ENCODE measurements around the gene DDX24. TPM values are rescaled to one million over a fixed set of nuclear protein-coding genes. Genes with fewer than 3 reads are reported as not detected.

DDX24 gene
- total RNA-seq, 1 donor from 2014 or later = 163 TPM

- H3K36me3 ChIP-seq = no peaks in the 10 kb centered on the region
- peaks cover 12% of the 10 kb centered on the region for H3K4me1 ChIP-seq
- H3K9me3 ChIP-seq = no peaks in the 10 kb centered on the region
- no peaks in the 10 kb centered on the region for H3K27me3 ChIP-seq (ENCODE audit: low read depth)
- DNase-seq (no peak), ATAC-seq (no peak)
- intact Hi-C loops (cut with DNase I) = no loop called here
- H3K27ac ChIP-seq = no peak overlapping the region
- H3K4me3 ChIP-seq = peak overlapping the region; percentile 76
- TF ChIP-seq CTCF (IDR thresholded peaks at IDR 0.05) = no peak
Observed at GRCh38 chr14:94025720-94026119, 55.3 kb downstream of the DDX24 start.

- Histone ChIP-seq H3K27me3 (ENCODE audit: low read depth) (no peaks in the 10 kb centered on the region), H3K9me3 (no peaks in the 10 kb centered on the region), H3K36me3 (no peaks in the 10 kb centered on the region), H3K4me3 (no peak overlapping the region), H3K27ac (no peak overlapping the region), H3K4me1 (peaks cover 12% of the 10 kb centered on the region)
- DNase-seq (no peak), ATAC-seq (no peak)
- no peak for TF ChIP-seq CTCF (IDR thresholded peaks at IDR 0.05)
- intact Hi-C loops (cut with DNase I) = no loop called here
Observed at GRCh38 chr14:94024549-94024948, 56.5 kb downstream of the DDX24 start.

GRCh38 chr14:94022532-94023411 lies 58.2 kb downstream of the DDX24 start:
- no peak overlapping the region for H3K4me3 ChIP-seq
- ATAC-seq (no peak), DNase-seq (no peak)
- no peak overlapping the region for H3K27ac ChIP-seq
- peaks cover 12% of the 10 kb centered on the region for H3K4me1 ChIP-seq
- H3K27me3 ChIP-seq (ENCODE audit: low read depth) = no peaks in the 10 kb centered on the region
- intact Hi-C loops (cut with DNase I) = no loop called here
- no peak for TF ChIP-seq CTCF (IDR thresholded peaks at IDR 0.05)
- H3K36me3 ChIP-seq = no peaks in the 10 kb centered on the region
- H3K9me3 ChIP-seq = no peaks in the 10 kb centered on the region

GRCh38 chr14:94021416-94022157 lies 59.4 kb downstream of the DDX24 start:
- ATAC-seq (no peak), DNase-seq (no peak)
- Histone ChIP-seq H3K36me3 (no peaks in the 10 kb centered on the region), H3K4me3 (no peak overlapping the region), H3K4me1 (no peaks in the 10 kb centered on the region), H3K9me3 (no peaks in the 10 kb centered on the region), H3K27ac (no peak overlapping the region), H3K27me3 (ENCODE audit: low read depth) (no peaks in the 10 kb centered on the region)
- intact Hi-C loops (cut with DNase I) = no loop called here
- no peak for TF ChIP-seq CTCF (IDR thresholded peaks at IDR 0.05)

GRCh38 chr14:94021001-94021400 lies 60.0 kb downstream of the DDX24 start:
- Histone ChIP-seq H3K9me3 (no peaks in the 10 kb centered on the region), H3K4me3 (no peak overlapping the region), H3K27ac (no peak overlapping the region), H3K27me3 (ENCODE audit: low read depth) (no peaks in the 10 kb centered on the region), H3K36me3 (no peaks in the 10 kb centered on the region), H3K4me1 (no peaks in the 10 kb centered on the region)
- no peak for DNase-seq
- ATAC-seq = no peak
- intact Hi-C loops (cut with DNase I) = no loop called here
- TF ChIP-seq CTCF (IDR thresholded peaks at IDR 0.05) = no peak
